Measurements from ENCODE around the gene DNAAF1. TPM values are rescaled to one million over a fixed set of nuclear protein-coding genes. Genes with fewer than 3 reads are reported as not detected.

DNAAF1 gene
- total and polyA plus RNA-seq, 2 of the 8 experiments (the other 6 are each of a cell fraction or from before 2014, with no cell fraction given), result 0.09 to 0.15 TPM

GRCh38 chr16:84179612-84180320 lies 34.7 kb downstream of the DNAAF1 start:
- Histone ChIP-seq H2BK12ac (ENCODE audit: low read depth, low read length) (no peak overlapping the region), H3K23me2 (ENCODE audit: low read depth, low read length) (no peaks in the 10 kb centered on the region), H2BK20ac (ENCODE audit: low read length) (no peak overlapping the region), H3K79me1 (ENCODE audit: low read depth, low read length) (peaks cover 7% of the 10 kb centered on the region), H3K4ac (replicated peaks; ENCODE audit: insufficient read length, low read depth, low read length) (no peak overlapping the region), H2BK120ac (replicated peaks; ENCODE audit: low read depth, low read length) (no peak overlapping the region), H3K79me2 (ENCODE audit: control insufficient read depth in 1 of 2, insufficient read depth in 2 of 2, low read length in 2 of 2) (peaks cover 0 to 12% of the 10 kb centered on the region in 2 experiments; a peak in 1 of 4 replicates), H3K23ac (ENCODE audit: insufficient read length) (no peak overlapping the region), H4K91ac (replicated peaks; ENCODE audit: insufficient read length, low read length) (no peak overlapping the region), H2BK15ac (ENCODE audit: low read length) (no peak overlapping the region), H3K27ac (ENCODE audit: low read depth, low read length) (no peak overlapping the region), H3K4me2 (ENCODE audit: insufficient read depth in 1 of 2, low read depth in 2 of 2, low read length in 2 of 2) (no peak overlapping the region), H3K36me3 (ENCODE audit: control insufficient read depth in 2 of 4, insufficient read depth in 4 of 4, low read length in 3 of 4) (peaks cover 6 to 48% (median 31%) of the 10 kb centered on the region in 4 experiments), H4K8ac (ENCODE audit: extremely low read depth, insufficient read depth, low read length) (no peak overlapping the region), H3K4me1 (replicated peaks in 1 of 4; ENCODE audit: control insufficient read depth in 3 of 4, insufficient read depth in 4 of 4, low read length in 3 of 4) (no peaks in the 10 kb centered on the region), H3K14ac (ENCODE audit: insufficient read length) (no peak overlapping the region), H3K18ac (ENCODE audit: extremely low read depth, low read length) (no peak overlapping the region), H3K4me3 (ENCODE audit: extremely low read depth in 1 of 4, insufficient read depth in 2 of 4, low read depth in 3 of 4, low read length in 4 of 4) (no peak overlapping the region), H3K56ac (replicated peaks; ENCODE audit: insufficient read length, low read depth, low read length) (no peak overlapping the region), H3K9me3 (ENCODE audit: insufficient read depth in 2 of 2, low read depth in 1 of 2, low read length in 1 of 2) (no peaks in the 10 kb centered on the region), H4K5ac (ENCODE audit: insufficient read length, low read depth, low read length) (no peak overlapping the region), H3K27me3 (replicated peaks in 1 of 4; ENCODE audit: control insufficient read depth in 3 of 4, extremely low read depth in 1 of 4, insufficient read depth in 3 of 4, low read length in 3 of 4) (no peaks in the 10 kb centered on the region), H2AK5ac (ENCODE audit: low read depth, low read length) (no peak overlapping the region), H3K9ac (replicated peaks in 1 of 4; ENCODE audit: extremely low read depth in 1 of 4, low read depth in 3 of 4, low read length in 3 of 4) (no peak overlapping the region), H2BK5ac (ENCODE audit: low read depth, low read length) (no peak overlapping the region), H2AFZ (ENCODE audit: low read length) (no peak overlapping the region), H4K20me1 (replicated peaks in 1 of 2; ENCODE audit: control insufficient read depth in 1 of 2, insufficient read depth in 2 of 2, low read length in 2 of 2) (peaks cover 8 to 14% of the 10 kb centered on the region in 2 experiments)
- POLR2A ChIA-PET (ENCODE audit: partially characterized antibody), result interaction anchor here (5.9 kb wide), 1 partner anchor 12 kb away, joined by 35 read pairs; no protein-coding TSS in a partner anchor
- 86% methylated on average over 30 of the region's 33 CpGs; no CpG with 5 or more reads in 1 of the 2 experiments for WGBS, 2 experiments (ENCODE audit: extremely low coverage in 1 of 2, insufficient coverage in 1 of 2, insufficient read length in 1 of 2, insufficient replicate concordance in 2 of 2, low coverage in 1 of 2, low lambda C conversion rate in 2 of 2, missing lambda C conversion rate in 1 of 2)
- FAIRE-seq (no peak), DNase-seq (ENCODE audit: low read depth in 1 of 2, low spot score in 2 of 2) (no peak)
- TF ChIP-seq POU5F1 (IDR thresholded peaks at IDR 0.05; ENCODE audit: low read depth, low read length) (no peak), RNF2 (IDR thresholded peaks at IDR 0.05; ENCODE audit: borderline replicate concordance, low read depth, low read length, missing control alignments, poor library complexity, severe bottlenecking) (no peak), SP4 (IDR thresholded peaks at IDR 0.05; ENCODE audit: low read length) (no peak), RFX5 (IDR thresholded peaks at IDR 0.05; ENCODE audit: borderline replicate concordance, low read depth, low read length) (no peak), JUN (IDR thresholded peaks at IDR 0.05; ENCODE audit: low read depth, low read length) (no peak), KDM4A (IDR thresholded peaks at IDR 0.05; ENCODE audit: low read depth, low read length, severe bottlenecking) (no peak)
- CTCF ChIA-PET (ENCODE audit: partially characterized antibody), result interaction anchor here (0.8 to 8.9 kb wide), 11 partner anchors 8 to 327 kb away, joined by 3 to 93 read pairs (median 3); partner anchors contain the start of gene TAF1C

Measured in H1 (cell line).